ENCODE results near the gene CACNA1H.
"Not testable (repeated sequence)": the region's sequence is repeated elsewhere in the genome, so short reads cannot be mapped to it uniquely, and the experiment has no call there.

The CACNA1H gene

GRCh38 chr16:1262210-1262845 lies 109.4 kb downstream of the CACNA1H start:
- in situ Hi-C loops (cut with MboI; ENCODE audit: low sequenced_read_pairs) = no loop called here

DNA sequence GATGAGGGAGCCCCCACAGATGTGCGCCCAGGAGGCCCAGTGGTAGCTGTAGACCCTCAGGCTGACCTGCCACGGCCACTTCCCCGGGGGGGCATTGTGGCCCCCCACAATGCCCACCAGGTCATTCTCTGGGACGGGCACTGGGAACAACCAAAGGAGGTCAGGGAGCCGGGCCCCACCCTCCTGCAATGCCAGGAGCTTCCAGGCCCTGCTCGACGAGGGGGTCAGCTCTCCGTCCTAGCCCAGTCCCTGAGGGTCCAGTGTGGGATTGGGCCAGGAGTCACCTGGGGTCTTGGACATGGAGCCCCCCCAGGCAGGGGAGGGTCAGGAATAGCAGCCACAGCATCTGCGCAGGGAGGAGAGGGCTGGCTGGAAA lies 109.9 kb downstream of the CACNA1H start:
- in situ Hi-C loops (cut with MboI; ENCODE audit: low sequenced_read_pairs) = no loop called here

- in situ Hi-C loops (cut with MboI; ENCODE audit: low sequenced_read_pairs) = no loop called here
Observed at GRCh38 chr16:1263591-1264344, 110.9 kb downstream of the CACNA1H start.

DNA sequence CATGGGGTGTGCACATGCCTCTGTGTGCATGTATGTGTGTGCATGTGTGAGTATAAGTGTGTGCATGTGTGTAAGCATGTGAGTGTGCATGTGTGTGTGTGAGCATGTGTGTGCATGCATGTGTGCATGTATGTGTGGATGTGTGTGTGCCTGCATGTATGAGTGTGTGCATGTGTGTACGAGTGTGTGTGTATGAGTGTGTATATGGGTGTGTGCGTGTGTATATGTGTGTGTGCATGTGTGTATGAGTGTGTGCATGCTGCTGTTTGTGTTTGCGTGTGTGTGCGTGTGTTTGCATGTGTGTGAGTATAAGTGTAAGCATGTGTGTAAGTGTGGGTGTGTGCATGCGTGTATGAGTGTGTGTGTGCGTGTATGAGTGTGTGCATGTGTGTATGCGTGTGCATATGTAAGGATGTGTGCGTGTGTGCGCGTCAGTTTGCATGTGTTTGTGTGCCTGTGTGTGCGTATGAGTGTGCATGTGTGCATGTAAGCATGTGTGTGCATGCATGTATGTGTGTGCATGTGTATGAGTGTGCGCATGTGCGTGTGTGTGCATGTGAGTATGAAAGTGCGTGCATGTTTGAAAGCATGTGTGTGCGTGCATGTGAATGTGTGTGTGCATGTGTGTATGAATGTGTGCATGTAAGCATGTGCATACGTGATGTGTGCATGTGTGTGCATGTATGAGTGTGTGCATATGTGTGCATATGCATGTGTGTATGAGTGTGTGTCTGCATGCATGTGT lies 111.6 kb downstream of the CACNA1H start:
- in situ Hi-C loops (cut with MboI; ENCODE audit: low sequenced_read_pairs) = no loop called here

- in situ Hi-C loops (cut with MboI; ENCODE audit: low sequenced_read_pairs) = no loop called here
Observed at GRCh38 chr16:1265090-1265630, 112.3 kb downstream of the CACNA1H start.

DNA sequence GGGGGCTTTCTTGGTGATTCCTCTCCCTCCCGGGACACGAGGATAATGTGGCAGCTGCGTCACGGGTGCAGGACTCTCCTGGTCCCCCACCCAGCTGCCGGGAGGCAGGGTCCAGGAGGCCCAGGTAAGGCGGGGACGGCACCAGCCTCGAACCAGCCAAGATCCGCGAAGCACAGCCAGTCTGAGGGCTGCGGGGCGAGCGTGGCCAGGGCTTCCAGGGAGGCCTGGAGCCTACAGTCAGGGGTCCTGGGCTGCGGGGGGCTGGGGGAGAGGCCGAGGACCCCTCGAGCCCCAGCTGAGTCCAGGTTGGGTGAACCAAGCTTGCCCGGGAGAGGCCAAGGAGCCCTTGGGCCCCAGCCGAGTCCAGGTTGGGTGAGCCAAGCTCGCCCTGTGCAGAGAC lies 112.9 kb downstream of the CACNA1H start:
- in situ Hi-C loops (cut with MboI; ENCODE audit: low sequenced_read_pairs) = no loop called here

DNA sequence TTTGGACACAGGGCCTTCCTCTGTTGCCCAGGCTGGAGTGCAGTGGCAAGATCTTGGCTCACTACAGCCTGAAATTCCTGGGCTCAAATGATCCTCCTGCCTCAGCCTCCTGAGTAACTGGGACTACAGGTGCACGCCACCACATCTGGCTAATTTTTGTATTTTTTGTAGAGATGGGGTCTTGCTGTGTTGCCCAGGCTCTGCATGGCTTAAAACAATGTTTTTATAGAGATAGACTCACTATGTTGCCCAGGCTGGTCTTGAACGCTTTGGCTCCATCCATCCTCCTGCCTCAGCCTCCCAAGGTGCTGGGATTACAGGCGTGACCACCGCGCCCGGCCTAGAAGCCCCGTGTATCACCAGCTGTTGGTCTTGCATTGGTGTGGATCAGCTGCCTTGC lies 116.5 kb downstream of the CACNA1H start:
- in situ Hi-C loops (cut with MboI; ENCODE audit: low sequenced_read_pairs) = not testable (repeated sequence)

DNA sequence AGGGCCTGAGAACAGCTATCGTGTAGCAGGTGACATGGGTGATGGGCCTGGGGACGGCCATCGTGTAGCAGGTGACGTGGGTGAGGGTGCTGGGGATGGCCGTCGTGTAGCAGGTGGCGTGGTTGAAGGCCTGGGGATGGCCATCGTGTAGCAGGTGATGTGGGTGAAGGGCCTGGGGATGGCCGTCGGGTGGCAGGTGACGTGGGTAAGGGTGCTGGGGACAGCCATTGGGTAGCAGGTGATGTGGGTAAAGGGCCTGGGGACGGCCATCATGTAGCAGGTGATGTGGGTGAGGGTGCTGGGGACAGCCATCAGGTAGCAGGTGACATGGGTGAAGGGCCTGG lies 118.4 kb downstream of the CACNA1H start:
- in situ Hi-C loops (cut with MboI; ENCODE audit: low sequenced_read_pairs) = no loop called here

Measured in HL-60/S4 (cell line).